NB4 (cell line): Measurements from ENCODE around the gene SCIN.
"Not testable (repeated sequence)": the region's sequence is repeated elsewhere in the genome, so short reads cannot be mapped to it uniquely, and the experiment has no call there.

Experiments used
- POLR2A ChIP-seq: IDR thresholded peaks from 2 replicates; pipeline ENCODE4 v1.6.1; 2011; ENCODE audit warnings: mild to moderate bottlenecking; ENCODE audit not compliant: insufficient read length; ENCODE audit errors: extremely low read depth
- TF ChIP-seq, protein P1 (sequence below): IDR thresholded peaks from one replicate; pipeline ENCODE4 v1.5.1; 2012; ENCODE audit warnings: low read depth, low read length

DNA sequence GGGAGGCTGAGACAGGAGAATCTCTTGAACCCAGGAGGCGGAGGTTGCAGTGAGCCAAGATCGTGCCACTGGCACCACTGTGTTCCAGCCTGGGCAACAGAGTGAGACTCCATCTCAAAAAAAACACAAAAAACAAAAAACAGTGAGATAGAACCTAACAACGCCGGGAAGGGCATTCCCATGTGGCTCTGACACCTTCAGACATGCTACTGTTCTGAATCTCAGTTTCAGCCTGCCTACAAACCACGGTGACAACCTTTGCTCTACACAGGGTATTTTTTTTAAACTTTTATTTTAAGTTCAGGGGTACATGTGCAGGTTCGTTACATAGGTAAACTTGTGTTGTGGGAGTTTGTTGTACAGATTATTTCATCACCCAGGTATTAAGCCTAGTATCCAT, 74.7 kb downstream of the SCIN start:
- TF ChIP-seq, protein P1, sequence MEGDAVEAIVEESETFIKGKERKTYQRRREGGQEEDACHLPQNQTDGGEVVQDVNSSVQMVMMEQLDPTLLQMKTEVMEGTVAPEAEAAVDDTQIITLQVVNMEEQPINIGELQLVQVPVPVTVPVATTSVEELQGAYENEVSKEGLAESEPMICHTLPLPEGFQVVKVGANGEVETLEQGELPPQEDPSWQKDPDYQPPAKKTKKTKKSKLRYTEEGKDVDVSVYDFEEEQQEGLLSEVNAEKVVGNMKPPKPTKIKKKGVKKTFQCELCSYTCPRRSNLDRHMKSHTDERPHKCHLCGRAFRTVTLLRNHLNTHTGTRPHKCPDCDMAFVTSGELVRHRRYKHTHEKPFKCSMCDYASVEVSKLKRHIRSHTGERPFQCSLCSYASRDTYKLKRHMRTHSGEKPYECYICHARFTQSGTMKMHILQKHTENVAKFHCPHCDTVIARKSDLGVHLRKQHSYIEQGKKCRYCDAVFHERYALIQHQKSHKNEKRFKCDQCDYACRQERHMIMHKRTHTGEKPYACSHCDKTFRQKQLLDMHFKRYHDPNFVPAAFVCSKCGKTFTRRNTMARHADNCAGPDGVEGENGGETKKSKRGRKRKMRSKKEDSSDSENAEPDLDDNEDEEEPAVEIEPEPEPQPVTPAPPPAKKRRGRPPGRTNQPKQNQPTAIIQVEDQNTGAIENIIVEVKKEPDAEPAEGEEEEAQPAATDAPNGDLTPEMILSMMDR, result not testable (repeated sequence)
- TF ChIP-seq POLR2A, result not testable (repeated sequence)
